AG04450 (cell line): ENCODE measurements around the gene EPB42. TPM values are rescaled to one million over a fixed set of nuclear protein-coding genes. Genes with fewer than 3 reads are reported as not detected.

Experiments
- CTCF ChIA-PET: fragments of 300-600, 350-600 bp; formaldehyde crosslinking; extraction: SDS; loops from one replicate; lab custom pipeline; 2022; ENCODE audit warnings: antibody characterized with exemption, inconsistent platforms; lab: Charles Lee
- POLR2A ChIA-PET: fragments of 350-600 bp; formaldehyde crosslinking; extraction: SDS; loops from one replicate; lab custom pipeline; 2021; ENCODE audit warnings: antibody characterized with exemption, inconsistent platforms; lab: Yijun Ruan, JAX
- DNase-seq: peaks from one replicate; pipeline ENCODE4 v3.0.0-alpha.2; 2011; ENCODE audit warnings: low read depth, low spot score
- H3K27ac ChIP-seq: one replicate; pipeline ENCODE4 v1.5.1; 2012; ENCODE audit warnings: low read depth, low read length, control low read depth
- H3K27me3 ChIP-seq: one replicate; pipeline ENCODE4 v1.6.0; 2012; ENCODE audit warnings: low read length; ENCODE audit not compliant: control insufficient read depth, insufficient read depth
- H3K4me3 ChIP-seq: 2 replicates; pipeline ENCODE4 v1.5.1; 2011; ENCODE audit warnings: mild to moderate bottlenecking, low read depth, low read length, control low read depth
- H3K9me3 ChIP-seq: 2 replicates; pipeline ENCODE4 v1.5.1; 2012; ENCODE audit warnings: low read length; ENCODE audit not compliant: control insufficient read depth, insufficient read depth
- polyA plus RNA-seq: library from polyadenylated mRNA; depleted of rRNA; stranded (reverse); fragments of >200 nt; gene quantifications from 2 replicates; pipeline ENCODE4 v1.2.3, GENCODE V29; 2011
- TF ChIP-seq, protein P1 (sequence below): IDR thresholded peaks from 2 replicates; pipeline ENCODE4 v1.5.1; 2011; ENCODE audit warnings: low read depth, low read length, control low read depth, inconsistent platforms

The EPB42 gene
- polyA plus RNA-seq, 1 experiment, result not detected

DNA sequence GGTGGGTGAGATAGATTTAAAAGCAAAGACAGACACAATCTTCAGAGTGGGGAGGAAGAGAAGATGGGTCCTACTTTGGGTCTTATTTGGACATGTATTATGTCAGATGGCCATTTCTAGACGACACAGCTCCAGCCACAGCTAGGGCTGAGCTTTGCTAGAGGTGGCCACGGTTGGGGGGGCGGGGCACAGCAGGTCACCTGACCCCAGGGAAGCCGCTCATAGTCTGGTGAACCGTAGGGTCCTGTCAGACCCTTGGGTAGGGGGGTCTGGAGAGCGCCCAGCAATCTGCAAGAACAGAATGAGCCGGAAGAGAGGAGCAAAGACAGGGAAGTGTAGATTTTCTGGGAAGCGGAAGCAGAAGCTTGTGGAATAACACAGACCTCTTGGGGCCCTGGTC lies 6.6 kb downstream of the EPB42 start:
- Histone ChIP-seq H3K27me3 (peaks cover 33% of the 10 kb centered on the region), H3K4me3 (no peak overlapping the region), H3K9me3 (no peaks in the 10 kb centered on the region), H3K27ac (no peak overlapping the region)
- no peak for DNase-seq
- TF ChIP-seq, protein P1, sequence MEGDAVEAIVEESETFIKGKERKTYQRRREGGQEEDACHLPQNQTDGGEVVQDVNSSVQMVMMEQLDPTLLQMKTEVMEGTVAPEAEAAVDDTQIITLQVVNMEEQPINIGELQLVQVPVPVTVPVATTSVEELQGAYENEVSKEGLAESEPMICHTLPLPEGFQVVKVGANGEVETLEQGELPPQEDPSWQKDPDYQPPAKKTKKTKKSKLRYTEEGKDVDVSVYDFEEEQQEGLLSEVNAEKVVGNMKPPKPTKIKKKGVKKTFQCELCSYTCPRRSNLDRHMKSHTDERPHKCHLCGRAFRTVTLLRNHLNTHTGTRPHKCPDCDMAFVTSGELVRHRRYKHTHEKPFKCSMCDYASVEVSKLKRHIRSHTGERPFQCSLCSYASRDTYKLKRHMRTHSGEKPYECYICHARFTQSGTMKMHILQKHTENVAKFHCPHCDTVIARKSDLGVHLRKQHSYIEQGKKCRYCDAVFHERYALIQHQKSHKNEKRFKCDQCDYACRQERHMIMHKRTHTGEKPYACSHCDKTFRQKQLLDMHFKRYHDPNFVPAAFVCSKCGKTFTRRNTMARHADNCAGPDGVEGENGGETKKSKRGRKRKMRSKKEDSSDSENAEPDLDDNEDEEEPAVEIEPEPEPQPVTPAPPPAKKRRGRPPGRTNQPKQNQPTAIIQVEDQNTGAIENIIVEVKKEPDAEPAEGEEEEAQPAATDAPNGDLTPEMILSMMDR, result no peak
- CTCF ChIA-PET, result interaction anchor here (0.9 to 1.3 kb wide), 2 partner anchors 10 to 11 kb away, joined by 3 read pairs; no protein-coding TSS in a partner anchor
- POLR2A ChIA-PET, result interaction anchor here (0.7 kb wide), 1 partner anchor 10 kb away, joined by 3 read pairs; no protein-coding TSS in a partner anchor

DNA sequence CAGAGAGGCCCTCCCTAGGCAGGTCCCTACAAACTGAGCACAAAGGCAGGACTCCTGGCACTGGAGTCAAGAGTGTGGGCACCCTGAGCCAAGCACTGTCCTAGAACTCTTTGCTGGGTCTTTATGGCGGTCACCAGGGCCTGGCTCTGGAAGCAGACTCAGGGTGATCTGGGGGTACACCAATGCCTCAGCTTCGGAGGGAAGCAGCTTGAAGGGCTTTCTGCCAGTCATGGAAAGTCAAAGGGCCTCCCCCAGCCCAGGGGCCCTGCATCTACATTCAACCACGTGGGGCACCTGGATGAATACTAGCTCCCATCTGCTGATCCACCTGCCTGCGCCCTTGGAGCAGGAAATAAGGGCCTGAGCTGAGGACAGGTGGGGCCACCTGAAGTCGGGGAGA lies 7.4 kb downstream of the EPB42 start:
- Histone ChIP-seq H3K9me3 (no peaks in the 10 kb centered on the region), H3K27me3 (peaks cover 39% of the 10 kb centered on the region), H3K4me3 (no peak overlapping the region), H3K27ac (no peak overlapping the region)
- ChIA-PET CTCF (interaction anchor here (1.1 to 1.3 kb wide), 2 partner anchors 9 to 13 kb away, joined by 4 to 5 read pairs; no protein-coding TSS in a partner anchor), POLR2A (no interaction called here)
- no peak for DNase-seq
- TF ChIP-seq, protein P1, result no peak

DNA sequence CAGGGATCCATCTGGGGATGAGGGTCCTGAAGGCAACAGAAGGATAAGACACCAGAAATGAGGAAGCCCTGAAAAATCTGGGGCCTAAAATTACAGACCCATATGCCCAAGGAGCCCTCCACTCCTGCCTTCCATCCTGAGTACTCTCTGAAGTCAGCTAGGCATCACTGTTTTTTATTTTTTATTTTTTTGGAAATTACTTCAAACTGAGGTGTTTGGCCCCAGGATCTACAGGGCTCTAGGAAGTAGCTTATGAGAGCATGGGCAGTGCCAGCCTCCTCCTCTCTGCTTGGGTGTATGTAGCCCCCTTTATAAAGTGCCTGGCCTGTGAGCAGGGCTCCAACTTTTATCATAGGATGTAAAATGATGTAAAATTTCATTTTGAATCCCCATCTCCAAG lies 7.9 kb downstream of the EPB42 start:
- Histone ChIP-seq H3K27ac (no peak overlapping the region), H3K27me3 (peaks cover 42% of the 10 kb centered on the region), H3K4me3 (no peak overlapping the region), H3K9me3 (no peaks in the 10 kb centered on the region)
- ChIA-PET POLR2A (interaction anchor here (0.6 kb wide), 1 partner anchor 275 kb away, joined by 5 read pairs; no protein-coding TSS in a partner anchor), CTCF (interaction anchor here (1.1 to 1.3 kb wide), 2 partner anchors 9 to 13 kb away, joined by 4 to 5 read pairs; no protein-coding TSS in a partner anchor)
- TF ChIP-seq, protein P1, result no peak
- DNase-seq, result no peak

DNA sequence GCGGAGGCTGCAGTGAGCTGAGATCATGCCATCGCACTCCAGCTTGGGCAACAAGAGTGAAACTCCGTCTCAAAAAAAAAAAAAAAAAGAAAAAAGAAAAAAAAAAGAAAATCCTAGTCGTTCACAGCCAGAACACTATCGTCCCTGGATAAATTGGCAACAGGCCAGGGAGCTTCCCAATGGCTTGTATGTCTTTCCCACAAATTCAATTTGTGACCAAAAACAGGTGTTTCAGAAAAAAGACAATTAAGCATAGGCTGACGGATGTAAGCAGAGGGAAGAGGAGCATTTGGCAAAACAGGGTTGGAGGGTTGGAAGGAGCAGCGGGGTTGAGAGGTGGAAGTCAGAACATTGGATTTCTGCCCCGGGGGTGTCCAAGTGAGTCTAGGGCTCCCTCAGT lies 8.5 kb downstream of the EPB42 start:
- no peak for DNase-seq
- POLR2A ChIA-PET, result no interaction called here
- Histone ChIP-seq H3K27me3 (peaks cover 49% of the 10 kb centered on the region), H3K27ac (no peak overlapping the region), H3K4me3 (no peak overlapping the region), H3K9me3 (no peaks in the 10 kb centered on the region)
- CTCF ChIA-PET, result interaction anchor here (1.0 to 2.0 kb wide), 4 partner anchors 8 to 26 kb away, joined by 3 to 8 read pairs (median 4); no protein-coding TSS in a partner anchor
- TF ChIP-seq, protein P1, result no peak

DNA sequence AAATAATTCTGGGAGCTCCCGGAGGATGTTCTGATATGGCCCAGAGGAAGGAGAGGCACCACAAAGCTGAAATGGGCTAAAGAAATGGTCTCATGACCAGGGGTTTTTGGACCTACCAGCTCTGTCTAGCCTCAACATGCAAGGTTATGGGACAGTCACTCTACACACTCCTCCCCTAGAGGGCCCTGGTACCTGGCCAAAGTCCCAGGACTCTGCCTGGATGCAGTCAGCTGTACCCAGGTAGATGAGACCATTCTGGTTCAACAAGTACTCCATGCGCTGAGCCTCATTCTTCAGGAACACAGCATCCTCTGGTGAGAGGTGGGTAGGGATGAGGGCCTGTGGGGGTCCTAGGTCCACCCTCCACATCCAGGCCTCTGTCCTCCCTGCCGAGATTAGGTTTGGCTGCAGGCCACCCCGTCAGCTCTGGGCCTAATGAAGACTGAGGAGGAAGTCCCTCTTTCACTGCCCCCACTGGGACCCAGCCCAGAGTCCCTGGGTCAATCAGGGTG lies 9.5 kb downstream of the EPB42 start:
- no peak overlapping the region for H3K27ac ChIP-seq
- TF ChIP-seq, protein P1, result no peak
- ChIA-PET CTCF (interaction anchor here (1.0 to 2.0 kb wide), 2 partner anchors 14 to 25 kb away, joined by 3 to 8 read pairs; no protein-coding TSS in a partner anchor), POLR2A (no interaction called here)
- H3K27me3 ChIP-seq, result peaks cover 57% of the 10 kb centered on the region
- no peak for DNase-seq
- H3K4me3 ChIP-seq, result no peak overlapping the region
- H3K9me3 ChIP-seq, result no peaks in the 10 kb centered on the region
